Activated CD8-positive, alpha-beta memory T cell treated with anti-CD3 and anti-CD28 coated beads for 4 hours (primary cell): ENCODE data around the gene MS4A6E.
"Not testable (repeated sequence)": the region's sequence is repeated elsewhere in the genome, so short reads cannot be mapped to it uniquely, and the experiment has no call there.

ENCODE experiments used
- DNase-seq, 2 donors: peaks; one replicate each; pipeline ENCODE4 v3.0.0-alpha.2; 2020; ENCODE audit warnings: low read depth in 2 of 2

Gene MS4A6E

GRCh38 chr11:60336767-60337391, 9.8 kb downstream of the MS4A6E start:
- no peak for DNase-seq

- DNase-seq: no peak
These were observed 11.0 kb downstream of the MS4A6E start for GRCh38 chr11:60338053-60338452.

- no peak for DNase-seq
These were observed 12.3 kb downstream of the MS4A6E start for GRCh38 chr11:60339356-60339755.

- DNase-seq: no peak
These were observed 16.1 kb downstream of the MS4A6E start for GRCh38 chr11:60343094-60343704.

GRCh38 chr11:60344146-60344545, 17.1 kb downstream of the MS4A6E start:
- no peak for DNase-seq

- no peak for DNase-seq
These were observed 18.4 kb downstream of the MS4A6E start for GRCh38 chr11:60345489-60345888.

- DNase-seq: no peak
These were observed 20.2 kb downstream of the MS4A6E start for GRCh38 chr11:60347084-60347797.

GRCh38 chr11:60348116-60348515, 21.1 kb downstream of the MS4A6E start:
- no peak for DNase-seq

- no peak for DNase-seq
These were observed 22.9 kb downstream of the MS4A6E start for GRCh38 chr11:60349990-60350389.

GRCh38 chr11:60357771-60358170, 30.7 kb downstream of the MS4A6E start:
- DNase-seq: no peak

- no peak for DNase-seq
These were observed 33.6 kb downstream of the MS4A6E start for GRCh38 chr11:60360621-60361020.

GRCh38 chr11:60362241-60362640, 35.2 kb downstream of the MS4A6E start:
- DNase-seq: no peak

- DNase-seq: peak; percentile 14 to 34
These were observed 36.8 kb downstream of the MS4A6E start for GRCh38 chr11:60363542-60364470.

GRCh38 chr11:60366262-60366904, 39.3 kb downstream of the MS4A6E start:
- DNase-seq: not testable (repeated sequence)

GRCh38 chr11:60367009-60367408, 40.0 kb downstream of the MS4A6E start:
- no peak for DNase-seq

GRCh38 chr11:60367896-60368295, 40.8 kb downstream of the MS4A6E start:
- DNase-seq: no peak

- DNase-seq: no peak
These were observed 43.3 kb downstream of the MS4A6E start for GRCh38 chr11:60370252-60370810.

- no peak for DNase-seq
These were observed 43.8 kb downstream of the MS4A6E start for GRCh38 chr11:60370811-60371298.

- no peak for DNase-seq
These were observed 44.3 kb downstream of the MS4A6E start for GRCh38 chr11:60371386-60371785.

GRCh38 chr11:60371854-60372253, 44.8 kb downstream of the MS4A6E start:
- no peak for DNase-seq

GRCh38 chr11:60372767-60373166, 45.7 kb downstream of the MS4A6E start:
- DNase-seq: no peak
